GM12878 (cell line): ENCODE results near the gene CC2D1A.

ENCODE experiments used
- CBFB ChIP-seq: IDR thresholded peaks from 2 replicates; pipeline ENCODE4 v1.6.1; 2016; ENCODE audit warnings: antibody characterized with exemption, low read depth
- ETV6 ChIP-seq, 2 experiments: fragments of 450-650 bp in 1 of 2; IDR thresholded peaks in 1 of 2; conservative IDR thresholded peaks in 1 of 2; 2 replicates each; pipeline ENCODE4 v1.6.1; 2014; ENCODE audit warnings: antibody characterized with exemption in 1 of 2, borderline replicate concordance in 1 of 2, low read depth in 1 of 2, mild to moderate bottlenecking in 1 of 2, moderate library complexity in 1 of 2
- POLR2A ChIP-seq: IDR thresholded peaks from 2 replicates; pipeline ENCODE4 v1.6.1; 2011; ENCODE audit warnings: low read depth, mild to moderate bottlenecking, low read length
- SRF ChIP-seq, 2 experiments: IDR thresholded peaks; 2 replicates each; pipeline ENCODE4 v1.6.1; 2011; ENCODE audit warnings: low read depth in 2 of 2, low read length in 2 of 2, mild to moderate bottlenecking in 1 of 2, moderate library complexity in 1 of 2
- TAF1 ChIP-seq: IDR thresholded peaks from 2 replicates; pipeline ENCODE4 v1.6.1; 2011; ENCODE audit warnings: mild to moderate bottlenecking, low read depth, low read length, borderline replicate concordance
- TARDBP ChIP-seq: IDR thresholded peaks from 2 replicates; pipeline ENCODE4 v1.6.1; 2016; ENCODE audit warnings: borderline replicate concordance
- TCF12 ChIP-seq: IDR thresholded peaks from 2 replicates; pipeline ENCODE4 v1.6.1; 2011; ENCODE audit warnings: low read depth, mild to moderate bottlenecking, low read length
- ZNF384 ChIP-seq: IDR thresholded peaks from 2 replicates; pipeline ENCODE4 v1.6.1; 2012; ENCODE audit warnings: low read depth, mild to moderate bottlenecking, low read length, improper control_type of control experiment, borderline replicate concordance
- TF ChIP-seq, protein P1 (sequence below), 3 experiments: IDR thresholded peaks in 2 of 3; conservative IDR thresholded peaks in 1 of 3; 2 replicates each; pipeline ENCODE4 v1.5.1; 2011; ENCODE audit warnings: low read depth in 3 of 3, low read length in 3 of 3, mild to moderate bottlenecking in 3 of 3, control low read depth in 2 of 3, moderate library complexity in 2 of 3, inconsistent platforms in 1 of 3, mixed read lengths in 1 of 3; ENCODE audit not compliant: control insufficient read depth in 2 of 3, insufficient read depth in 1 of 3; ENCODE audit errors: extremely low read depth in 1 of 3
- TF ChIP-seq, protein P2 (sequence below): IDR thresholded peaks from 2 replicates; pipeline ENCODE4 v1.6.1; 2012; ENCODE audit warnings: mild to moderate bottlenecking, low read depth, low read length
- TF ChIP-seq, protein P3 (sequence below): fragments of 450-650 bp; IDR thresholded peaks from 2 replicates; pipeline ENCODE4 v1.6.1; 2017; ENCODE audit warnings: borderline replicate concordance
- TF ChIP-seq, protein P4 (sequence below): IDR thresholded peaks from 2 replicates; pipeline ENCODE4 v1.6.1; 2012; ENCODE audit warnings: low read depth, low read length, improper control_type of control experiment
- TF ChIP-seq, protein P5 (sequence below): fragments of 450-650 bp; formaldehyde crosslinking; IDR thresholded peaks from 2 replicates; pipeline ENCODE4 v1.4.0; 2020; ENCODE audit warnings: mild to moderate bottlenecking, moderate library complexity

DNA sequence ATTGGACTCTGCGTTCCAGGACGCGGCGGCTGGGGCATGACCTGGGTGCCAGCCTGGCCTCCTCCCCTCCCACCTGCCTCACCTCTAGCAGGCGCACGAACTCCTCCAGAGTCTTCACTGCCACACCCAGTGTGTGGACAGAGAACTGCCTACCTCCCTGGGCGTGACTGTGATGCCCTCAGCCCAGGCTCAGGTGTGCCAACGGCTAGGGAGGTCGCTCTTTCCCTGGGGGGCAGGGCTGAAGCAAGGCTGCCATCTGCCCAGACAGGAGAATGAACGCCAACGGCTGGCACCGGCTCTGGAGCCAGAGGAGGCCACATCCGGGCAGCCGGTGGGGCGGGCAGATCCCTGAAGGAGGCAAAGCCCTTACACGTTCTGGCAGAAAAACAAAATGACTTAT, 17.7 kb upstream of the CC2D1A start:
- TF ChIP-seq TAF1 (no peak), CBFB (no peak), ETV6 (conservative IDR thresholded peaks at IDR 0.05 in 1 of 2, IDR thresholded peaks at IDR 0.05 in 1 of 2; ENCODE audit: borderline replicate concordance in 1 of 2, low read depth in 1 of 2) (no peak), ZNF384 (no peak), POLR2A (no peak), SRF (IDR thresholded peaks at IDR 0.05; ENCODE audit: low read depth in 2 of 2, low read length in 2 of 2) (no peak), TCF12 (no peak), TARDBP (no peak)
- TF ChIP-seq, protein P1, sequence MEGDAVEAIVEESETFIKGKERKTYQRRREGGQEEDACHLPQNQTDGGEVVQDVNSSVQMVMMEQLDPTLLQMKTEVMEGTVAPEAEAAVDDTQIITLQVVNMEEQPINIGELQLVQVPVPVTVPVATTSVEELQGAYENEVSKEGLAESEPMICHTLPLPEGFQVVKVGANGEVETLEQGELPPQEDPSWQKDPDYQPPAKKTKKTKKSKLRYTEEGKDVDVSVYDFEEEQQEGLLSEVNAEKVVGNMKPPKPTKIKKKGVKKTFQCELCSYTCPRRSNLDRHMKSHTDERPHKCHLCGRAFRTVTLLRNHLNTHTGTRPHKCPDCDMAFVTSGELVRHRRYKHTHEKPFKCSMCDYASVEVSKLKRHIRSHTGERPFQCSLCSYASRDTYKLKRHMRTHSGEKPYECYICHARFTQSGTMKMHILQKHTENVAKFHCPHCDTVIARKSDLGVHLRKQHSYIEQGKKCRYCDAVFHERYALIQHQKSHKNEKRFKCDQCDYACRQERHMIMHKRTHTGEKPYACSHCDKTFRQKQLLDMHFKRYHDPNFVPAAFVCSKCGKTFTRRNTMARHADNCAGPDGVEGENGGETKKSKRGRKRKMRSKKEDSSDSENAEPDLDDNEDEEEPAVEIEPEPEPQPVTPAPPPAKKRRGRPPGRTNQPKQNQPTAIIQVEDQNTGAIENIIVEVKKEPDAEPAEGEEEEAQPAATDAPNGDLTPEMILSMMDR (IDR thresholded peaks at IDR 0.05 in 2 of 3, conservative IDR thresholded peaks at IDR 0.05 in 1 of 3; ENCODE audit: control insufficient read depth in 2 of 3, extremely low read depth in 1 of 3, insufficient read depth in 1 of 3, low read depth in 3 of 3, low read length in 3 of 3), result no peak
- TF ChIP-seq, protein P2, sequence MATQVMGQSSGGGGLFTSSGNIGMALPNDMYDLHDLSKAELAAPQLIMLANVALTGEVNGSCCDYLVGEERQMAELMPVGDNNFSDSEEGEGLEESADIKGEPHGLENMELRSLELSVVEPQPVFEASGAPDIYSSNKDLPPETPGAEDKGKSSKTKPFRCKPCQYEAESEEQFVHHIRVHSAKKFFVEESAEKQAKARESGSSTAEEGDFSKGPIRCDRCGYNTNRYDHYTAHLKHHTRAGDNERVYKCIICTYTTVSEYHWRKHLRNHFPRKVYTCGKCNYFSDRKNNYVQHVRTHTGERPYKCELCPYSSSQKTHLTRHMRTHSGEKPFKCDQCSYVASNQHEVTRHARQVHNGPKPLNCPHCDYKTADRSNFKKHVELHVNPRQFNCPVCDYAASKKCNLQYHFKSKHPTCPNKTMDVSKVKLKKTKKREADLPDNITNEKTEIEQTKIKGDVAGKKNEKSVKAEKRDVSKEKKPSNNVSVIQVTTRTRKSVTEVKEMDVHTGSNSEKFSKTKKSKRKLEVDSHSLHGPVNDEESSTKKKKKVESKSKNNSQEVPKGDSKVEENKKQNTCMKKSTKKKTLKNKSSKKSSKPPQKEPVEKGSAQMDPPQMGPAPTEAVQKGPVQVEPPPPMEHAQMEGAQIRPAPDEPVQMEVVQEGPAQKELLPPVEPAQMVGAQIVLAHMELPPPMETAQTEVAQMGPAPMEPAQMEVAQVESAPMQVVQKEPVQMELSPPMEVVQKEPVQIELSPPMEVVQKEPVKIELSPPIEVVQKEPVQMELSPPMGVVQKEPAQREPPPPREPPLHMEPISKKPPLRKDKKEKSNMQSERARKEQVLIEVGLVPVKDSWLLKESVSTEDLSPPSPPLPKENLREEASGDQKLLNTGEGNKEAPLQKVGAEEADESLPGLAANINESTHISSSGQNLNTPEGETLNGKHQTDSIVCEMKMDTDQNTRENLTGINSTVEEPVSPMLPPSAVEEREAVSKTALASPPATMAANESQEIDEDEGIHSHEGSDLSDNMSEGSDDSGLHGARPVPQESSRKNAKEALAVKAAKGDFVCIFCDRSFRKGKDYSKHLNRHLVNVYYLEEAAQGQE, result no peak
- TF ChIP-seq, protein P3, sequence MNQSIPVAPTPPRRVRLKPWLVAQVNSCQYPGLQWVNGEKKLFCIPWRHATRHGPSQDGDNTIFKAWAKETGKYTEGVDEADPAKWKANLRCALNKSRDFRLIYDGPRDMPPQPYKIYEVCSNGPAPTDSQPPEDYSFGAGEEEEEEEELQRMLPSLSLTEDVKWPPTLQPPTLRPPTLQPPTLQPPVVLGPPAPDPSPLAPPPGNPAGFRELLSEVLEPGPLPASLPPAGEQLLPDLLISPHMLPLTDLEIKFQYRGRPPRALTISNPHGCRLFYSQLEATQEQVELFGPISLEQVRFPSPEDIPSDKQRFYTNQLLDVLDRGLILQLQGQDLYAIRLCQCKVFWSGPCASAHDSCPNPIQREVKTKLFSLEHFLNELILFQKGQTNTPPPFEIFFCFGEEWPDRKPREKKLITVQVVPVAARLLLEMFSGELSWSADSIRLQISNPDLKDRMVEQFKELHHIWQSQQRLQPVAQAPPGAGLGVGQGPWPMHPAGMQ, result no peak
- TF ChIP-seq, protein P4, sequence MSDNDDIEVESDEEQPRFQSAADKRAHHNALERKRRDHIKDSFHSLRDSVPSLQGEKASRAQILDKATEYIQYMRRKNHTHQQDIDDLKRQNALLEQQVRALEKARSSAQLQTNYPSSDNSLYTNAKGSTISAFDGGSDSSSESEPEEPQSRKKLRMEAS, result no peak
- TF ChIP-seq, protein P5, sequence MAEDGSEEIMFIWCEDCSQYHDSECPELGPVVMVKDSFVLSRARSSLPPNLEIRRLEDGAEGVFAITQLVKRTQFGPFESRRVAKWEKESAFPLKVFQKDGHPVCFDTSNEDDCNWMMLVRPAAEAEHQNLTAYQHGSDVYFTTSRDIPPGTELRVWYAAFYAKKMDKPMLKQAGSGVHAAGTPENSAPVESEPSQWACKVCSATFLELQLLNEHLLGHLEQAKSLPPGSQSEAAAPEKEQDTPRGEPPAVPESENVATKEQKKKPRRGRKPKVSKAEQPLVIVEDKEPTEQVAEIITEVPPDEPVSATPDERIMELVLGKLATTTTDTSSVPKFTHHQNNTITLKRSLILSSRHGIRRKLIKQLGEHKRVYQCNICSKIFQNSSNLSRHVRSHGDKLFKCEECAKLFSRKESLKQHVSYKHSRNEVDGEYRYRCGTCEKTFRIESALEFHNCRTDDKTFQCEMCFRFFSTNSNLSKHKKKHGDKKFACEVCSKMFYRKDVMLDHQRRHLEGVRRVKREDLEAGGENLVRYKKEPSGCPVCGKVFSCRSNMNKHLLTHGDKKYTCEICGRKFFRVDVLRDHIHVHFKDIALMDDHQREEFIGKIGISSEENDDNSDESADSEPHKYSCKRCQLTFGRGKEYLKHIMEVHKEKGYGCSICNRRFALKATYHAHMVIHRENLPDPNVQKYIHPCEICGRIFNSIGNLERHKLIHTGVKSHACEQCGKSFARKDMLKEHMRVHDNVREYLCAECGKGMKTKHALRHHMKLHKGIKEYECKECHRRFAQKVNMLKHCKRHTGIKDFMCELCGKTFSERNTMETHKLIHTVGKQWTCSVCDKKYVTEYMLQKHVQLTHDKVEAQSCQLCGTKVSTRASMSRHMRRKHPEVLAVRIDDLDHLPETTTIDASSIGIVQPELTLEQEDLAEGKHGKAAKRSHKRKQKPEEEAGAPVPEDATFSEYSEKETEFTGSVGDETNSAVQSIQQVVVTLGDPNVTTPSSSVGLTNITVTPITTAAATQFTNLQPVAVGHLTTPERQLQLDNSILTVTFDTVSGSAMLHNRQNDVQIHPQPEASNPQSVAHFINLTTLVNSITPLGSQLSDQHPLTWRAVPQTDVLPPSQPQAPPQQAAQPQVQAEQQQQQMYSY (CRISPR knock-in tag), result no peak
